SHP77 treated with DMSO at 0.1 percent for 48 hours (cell line): ENCODE results near the gene RFPL3.
"Not testable (repeated sequence)": the region's sequence is repeated elsewhere in the genome, so short reads cannot be mapped to it uniquely, and the experiment has no call there.

Experiments
- DNase-seq: peaks from one replicate; lab custom pipeline; 2025; lab: John Stamatoyannopoulos, UW

Gene RFPL3

GRCh38 chr22:32331236-32331917, 26.3 kb upstream of the RFPL3 start:
- no peak for DNase-seq

DNA sequence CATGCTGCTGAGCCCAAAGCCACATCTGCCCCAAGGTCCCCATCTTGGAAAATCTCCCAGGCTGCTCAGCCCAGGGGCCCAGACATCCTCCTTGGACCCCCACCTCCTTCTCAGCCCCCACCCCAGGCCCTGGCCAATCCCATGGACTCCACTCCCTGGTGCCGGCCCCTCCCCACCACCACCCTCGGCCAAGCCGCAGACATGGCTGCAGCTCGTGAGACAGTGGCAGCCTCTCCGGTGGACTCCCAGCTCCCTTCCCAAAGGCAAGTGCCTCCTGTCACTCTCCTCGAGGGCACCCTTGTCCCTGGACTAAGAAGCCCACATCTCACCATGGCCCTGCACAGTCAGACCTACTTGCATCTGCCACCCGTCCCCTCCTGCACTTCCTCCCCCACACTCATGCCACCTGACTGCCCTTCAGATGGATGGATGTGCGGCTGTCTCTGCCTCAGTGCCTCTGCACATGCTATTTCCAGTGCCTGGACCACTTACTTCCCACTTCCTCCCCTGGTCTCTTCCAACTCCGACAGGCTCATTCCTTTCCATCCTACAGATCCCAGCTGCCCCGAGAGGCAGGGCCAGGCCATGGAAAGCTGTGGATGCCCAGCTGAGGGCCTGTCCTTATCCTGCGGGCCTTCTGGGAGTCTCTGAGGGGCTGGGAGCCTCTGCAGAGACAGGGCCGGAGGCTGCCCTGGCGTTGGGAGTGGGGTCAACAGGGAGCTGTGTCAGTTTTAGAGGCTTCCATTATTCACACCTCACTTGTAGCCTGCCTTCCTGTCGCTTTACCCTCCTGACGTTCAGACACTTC, 25.5 kb upstream of the RFPL3 start:
- no peak for DNase-seq

DNA sequence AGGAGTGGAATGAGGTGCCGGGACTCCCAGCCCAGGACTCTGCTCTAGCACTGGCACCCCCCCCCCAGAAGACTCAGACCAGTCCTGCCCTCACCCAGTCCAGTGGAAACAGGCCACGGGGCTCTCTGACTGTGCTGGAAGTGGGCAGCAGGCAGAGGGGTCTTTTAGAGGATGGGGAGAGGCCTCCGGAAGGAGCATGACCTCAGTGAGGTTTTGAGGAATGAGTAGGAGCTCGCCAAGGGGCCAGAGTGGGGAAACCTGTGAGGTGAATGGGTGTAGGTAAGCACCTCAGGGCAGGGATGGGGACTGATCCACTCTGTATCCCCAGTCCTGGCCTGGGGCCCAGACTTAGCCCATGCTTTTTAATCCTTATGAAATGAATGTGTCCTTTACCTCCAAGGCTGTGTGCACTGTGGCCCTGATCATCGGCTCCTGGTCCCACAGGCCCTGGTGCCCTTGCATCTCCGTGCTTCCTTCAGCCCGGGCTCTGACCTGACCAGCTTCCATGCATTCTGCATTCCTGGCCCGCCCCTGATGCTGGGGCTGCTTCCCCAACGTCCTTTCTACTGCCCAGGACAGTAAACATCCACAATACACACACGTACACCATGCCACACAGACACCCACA, 24.4 kb upstream of the RFPL3 start:
- no peak for DNase-seq

DNA sequence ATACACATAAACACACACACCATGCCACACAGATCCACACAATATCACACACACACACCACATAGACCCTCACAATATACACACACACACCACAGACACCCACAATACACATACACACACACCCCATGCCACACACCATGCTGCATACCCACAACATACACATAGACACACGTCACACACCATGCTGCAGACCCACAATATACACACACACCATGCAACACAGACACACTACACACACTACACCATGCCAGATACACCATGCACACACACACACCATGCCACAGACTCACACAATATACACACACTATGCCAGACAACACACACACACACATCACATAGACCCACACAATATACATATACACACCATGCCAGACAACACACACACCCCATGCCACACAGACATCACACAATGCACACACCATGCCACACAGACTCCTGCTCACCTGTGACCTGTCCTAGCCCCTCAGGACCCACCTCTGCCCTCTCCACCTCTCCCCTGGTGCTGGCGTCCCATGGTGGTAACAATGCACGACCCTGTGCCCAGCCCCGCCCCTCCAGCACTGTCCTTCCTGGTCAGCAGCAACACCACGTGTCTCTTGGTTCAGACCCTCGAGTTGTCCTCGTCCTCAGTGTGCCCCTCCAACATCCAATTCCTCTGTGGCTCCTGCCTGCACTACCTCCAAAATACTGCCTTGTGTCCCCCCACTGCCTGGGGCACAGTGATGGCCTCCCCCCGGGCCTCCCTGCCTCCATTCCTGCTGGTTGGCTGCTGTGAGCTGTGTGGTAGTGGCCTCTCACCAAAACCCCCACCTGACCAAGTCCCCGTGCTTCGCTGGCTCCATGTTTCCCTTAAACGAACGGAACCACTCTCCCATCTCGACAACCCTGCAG, 23.7 kb upstream of the RFPL3 start:
- no peak for DNase-seq

DNA sequence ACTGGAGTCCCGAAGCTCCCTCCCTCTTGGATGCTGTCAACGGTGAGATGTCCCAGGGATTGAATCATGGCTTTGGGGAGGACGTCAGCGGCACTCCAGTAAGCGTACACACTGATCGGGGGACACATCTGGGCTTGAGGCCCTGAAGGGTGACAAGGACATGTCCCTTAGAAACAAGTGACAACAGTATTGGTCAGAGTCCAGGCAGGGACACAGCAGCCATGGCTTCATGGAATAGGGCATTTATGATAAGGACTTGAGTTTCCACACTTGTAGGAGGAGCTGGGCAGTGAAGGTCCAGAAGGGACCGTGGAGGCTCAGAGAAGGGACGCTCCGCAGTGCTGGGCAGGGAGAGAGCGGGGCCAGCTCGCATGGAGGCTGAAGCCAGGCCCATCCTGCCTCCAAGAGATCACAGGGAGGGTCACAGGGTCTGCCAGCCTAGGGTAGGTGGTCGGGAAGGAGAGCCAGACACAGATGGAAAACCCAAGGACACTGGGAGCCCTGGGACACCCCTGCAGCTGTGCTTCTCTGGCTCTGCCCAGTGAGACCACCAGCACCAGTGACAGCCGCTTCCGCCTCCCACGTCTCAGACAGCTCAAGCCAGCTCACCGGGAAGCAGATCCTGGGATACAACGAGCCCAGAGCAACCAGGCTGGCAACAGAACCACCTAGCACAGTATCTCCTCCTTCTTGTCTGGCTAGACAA, 22.9 kb upstream of the RFPL3 start:
- DNase-seq = no peak

GRCh38 chr22:32335471-32335870, 22.2 kb upstream of the RFPL3 start:
- DNase-seq = no peak

DNA sequence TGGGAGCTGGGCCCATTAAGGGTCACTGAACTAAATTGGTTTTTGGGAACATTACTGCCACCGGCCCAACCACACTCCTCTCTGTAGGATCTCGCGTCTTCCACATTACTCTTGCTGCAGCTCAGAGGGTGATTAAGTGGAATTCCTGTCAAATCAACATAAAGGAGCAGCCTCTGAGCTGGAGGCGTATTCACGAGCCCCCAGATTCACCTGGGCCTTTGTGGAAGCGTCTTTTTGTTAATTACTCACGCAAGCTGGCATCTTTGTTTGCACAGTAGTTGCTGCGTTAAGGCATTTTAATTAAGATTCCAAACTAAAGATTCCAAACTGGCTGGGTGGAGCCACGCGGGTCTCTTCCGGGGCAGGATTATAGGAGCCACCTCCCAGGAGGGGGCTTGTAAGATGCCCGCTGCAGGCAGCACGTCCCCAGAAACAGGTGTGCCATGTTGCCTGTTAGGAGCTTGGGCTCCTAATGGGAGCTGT, 21.5 kb upstream of the RFPL3 start:
- no peak for DNase-seq

DNA sequence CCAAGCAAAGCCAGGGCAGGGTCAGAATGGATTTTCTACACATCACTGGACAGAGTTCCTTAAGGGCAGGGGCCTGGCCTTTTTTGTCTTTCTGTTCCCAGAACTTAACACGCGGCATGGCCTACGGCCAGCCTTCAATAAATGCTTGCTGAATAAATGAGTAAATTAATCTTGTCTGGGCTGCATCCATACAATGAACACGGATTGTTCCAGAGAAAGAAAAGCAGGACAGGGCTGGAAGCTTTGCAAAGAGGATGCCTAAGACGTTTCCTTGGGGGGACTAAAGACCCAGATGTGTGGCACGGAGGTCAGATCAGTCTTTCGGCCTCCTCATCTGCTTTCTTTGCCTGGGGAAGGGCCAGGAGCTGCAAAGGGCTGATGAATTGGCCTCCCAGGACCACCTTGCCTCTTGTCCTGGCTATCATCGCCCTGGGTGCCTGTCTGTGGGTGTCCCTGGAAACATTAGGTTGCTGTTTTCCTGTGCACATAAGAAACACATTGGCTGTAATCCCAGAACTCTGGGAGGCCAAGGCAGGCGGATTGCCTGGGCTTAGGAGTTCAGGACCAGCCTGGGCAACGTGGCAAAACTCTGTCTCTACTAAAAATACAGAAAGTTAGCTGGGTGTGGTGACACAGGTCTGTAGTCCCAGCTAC, 20.8 kb upstream of the RFPL3 start:
- no peak for DNase-seq

GRCh38 chr22:32337425-32337824, 20.2 kb upstream of the RFPL3 start:
- DNase-seq = not testable (repeated sequence)

DNA sequence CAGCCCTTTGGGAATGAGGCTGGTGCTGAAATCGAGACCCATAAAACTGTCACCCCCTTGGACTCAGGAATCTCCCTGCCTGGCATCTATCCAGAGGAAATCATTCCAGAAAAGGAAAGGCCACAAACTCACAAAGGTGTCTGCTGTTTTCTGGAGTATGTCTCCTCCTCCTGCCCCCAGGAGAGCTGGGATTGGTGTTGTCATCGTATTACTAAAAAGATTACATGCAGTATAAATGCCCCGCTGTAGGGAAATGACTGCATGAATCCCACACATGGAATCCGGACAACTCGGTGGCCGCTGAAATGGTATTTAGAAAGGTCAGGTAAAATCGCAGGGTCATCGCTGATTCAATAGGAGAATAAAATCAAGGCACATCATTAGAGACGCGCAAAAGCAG, 18.9 kb upstream of the RFPL3 start:
- DNase-seq = no peak

GRCh38 chr22:32339190-32340012, 18.3 kb upstream of the RFPL3 start:
- DNase-seq = no peak

DNA sequence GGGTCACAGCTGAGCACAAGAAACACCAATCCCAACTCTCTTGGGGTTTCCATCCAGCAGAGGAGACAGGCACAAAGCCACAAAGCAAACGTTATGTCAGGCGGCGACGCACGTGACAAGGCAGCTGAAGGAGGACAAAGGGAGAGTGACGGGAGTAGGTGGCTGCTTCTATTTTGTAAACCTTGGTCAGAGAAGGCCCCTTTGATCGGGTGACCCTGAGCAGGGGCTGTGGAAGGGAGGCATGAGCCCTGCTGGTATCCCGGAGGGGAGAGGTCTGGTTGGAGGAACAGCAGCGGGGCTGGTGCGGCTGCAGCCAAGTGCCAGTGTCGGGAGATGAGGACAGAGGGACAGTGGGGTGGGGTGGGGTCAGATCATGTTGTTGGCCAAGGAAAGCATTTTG, 17.3 kb upstream of the RFPL3 start:
- no peak for DNase-seq

DNA sequence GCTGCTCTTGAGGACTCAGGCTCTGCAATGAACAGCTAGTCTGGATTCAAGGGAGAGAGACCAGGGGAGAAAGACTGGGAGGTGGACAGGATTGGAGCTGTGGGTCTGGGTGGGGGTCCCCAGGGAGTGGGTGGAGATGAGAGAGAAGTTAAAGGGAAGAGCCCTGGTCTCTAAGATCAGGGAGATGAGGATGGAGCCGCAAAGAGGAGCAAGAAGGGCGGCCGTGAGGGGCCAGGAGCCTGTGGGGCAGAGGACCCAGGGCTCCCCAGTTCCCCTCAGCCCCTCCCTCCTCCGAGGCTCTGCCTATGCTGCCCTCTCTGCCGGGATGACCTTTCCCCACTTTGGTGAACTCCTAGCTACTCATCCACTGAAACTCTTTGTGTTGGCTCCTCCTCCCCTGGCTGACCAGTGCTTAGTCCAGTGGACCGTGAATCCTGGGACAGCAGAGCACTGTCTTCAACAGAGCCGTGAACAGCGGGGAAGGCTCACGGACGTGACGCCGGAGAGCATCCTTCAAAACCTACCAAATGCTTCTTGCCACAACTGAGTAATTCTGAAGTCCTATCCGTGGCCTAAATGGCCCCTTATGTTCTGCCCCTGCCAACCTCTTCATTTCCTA, 16.4 kb upstream of the RFPL3 start:
- DNase-seq = no peak

GRCh38 chr22:32342977-32343376, 14.7 kb upstream of the RFPL3 start:
- no peak for DNase-seq

- no peak for DNase-seq
Measured at GRCh38 chr22:32343941-32344340, 13.7 kb upstream of the RFPL3 start.

GRCh38 chr22:32348031-32348611, 9.5 kb upstream of the RFPL3 start:
- DNase-seq = no peak

- DNase-seq = not testable (repeated sequence)
Measured at GRCh38 chr22:32351875-32352274, 5.8 kb upstream of the RFPL3 start.

DNA sequence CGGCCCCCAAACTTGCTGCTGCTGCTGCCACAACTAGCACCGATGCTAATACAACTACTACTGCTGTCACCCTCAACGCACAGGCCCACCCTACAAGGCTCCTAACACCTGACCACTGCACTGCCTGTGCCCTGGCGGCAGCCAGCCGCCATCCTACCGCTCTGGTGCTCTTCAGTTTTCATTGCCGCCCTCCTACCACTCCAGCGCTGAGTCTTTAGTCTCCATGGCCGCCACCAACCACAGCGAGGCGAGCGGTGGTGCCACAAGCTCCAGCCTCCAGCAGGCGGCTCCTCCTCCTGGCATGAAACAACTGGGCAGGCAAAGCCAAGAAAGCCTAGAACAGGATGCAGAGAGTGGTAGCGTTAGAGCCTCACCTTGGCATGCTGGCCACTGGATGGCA, 5.0 kb upstream of the RFPL3 start:
- no peak for DNase-seq

- no peak for DNase-seq
Measured at GRCh38 chr22:32353292-32353691, 4.4 kb upstream of the RFPL3 start.
